Spleen (tissue), 7 donors: ENCODE measurements around the gene ATG101.

Source experiments
- POLR2A ChIP-seq, 3 donors: fragments of 450-650 bp; IDR thresholded peaks; one replicate each; pipeline ENCODE4 v1.5.1; 2017; ENCODE audit warnings: antibody characterized with exemption in 3 of 3, mild to moderate bottlenecking in 1 of 3
- TF ChIP-seq, protein P1 (sequence below), 11 experiments: fragments of 200-600 bp in 7 of 11; fragments of 450-650 bp in 4 of 11; sonication (generic) in 4 of 11; IDR thresholded peaks in 8 of 11; conservative IDR thresholded peaks in 3 of 11; 1 replicate in 7 of 11; 2 replicates in 4 of 11; pipeline versions ENCODE4 v1.4.0 to v1.8.0; 2016 to 2021; ENCODE audit warnings: antibody characterized with exemption in 11 of 11, inconsistent platforms in 4 of 11, mild to moderate bottlenecking in 1 of 11
- donor health status: DM: no; HTN: no; CAD: no; lungs with moderate emphysema.
- donor health status: DM: no; HTN: no; CAD: no.
- donor health status: DM: no; HTN: no; CAD: no.

DNA sequence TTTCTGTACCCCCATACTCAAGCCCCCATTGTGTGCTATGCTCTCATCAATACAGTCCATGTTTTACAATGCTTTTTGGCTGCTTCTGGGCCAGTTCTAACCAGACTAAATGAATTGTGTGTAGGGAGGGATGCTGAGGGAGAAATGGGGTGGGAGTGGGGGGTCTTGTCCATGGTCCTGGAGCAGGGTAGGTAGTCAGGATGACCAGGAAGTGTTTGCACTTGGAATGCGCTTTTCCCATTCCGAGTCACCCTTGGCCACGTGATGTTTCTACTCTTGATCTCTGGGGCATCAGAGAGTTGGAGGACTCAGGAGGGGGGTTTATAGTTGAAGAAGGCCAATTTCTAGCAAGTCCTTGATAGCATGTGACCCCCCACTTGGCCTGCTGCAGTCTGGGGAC, 8.5 kb downstream of the ATG101 start:
- TF ChIP-seq POLR2A (IDR thresholded peaks at IDR 0.05) = no peak
- TF ChIP-seq, protein P1, sequence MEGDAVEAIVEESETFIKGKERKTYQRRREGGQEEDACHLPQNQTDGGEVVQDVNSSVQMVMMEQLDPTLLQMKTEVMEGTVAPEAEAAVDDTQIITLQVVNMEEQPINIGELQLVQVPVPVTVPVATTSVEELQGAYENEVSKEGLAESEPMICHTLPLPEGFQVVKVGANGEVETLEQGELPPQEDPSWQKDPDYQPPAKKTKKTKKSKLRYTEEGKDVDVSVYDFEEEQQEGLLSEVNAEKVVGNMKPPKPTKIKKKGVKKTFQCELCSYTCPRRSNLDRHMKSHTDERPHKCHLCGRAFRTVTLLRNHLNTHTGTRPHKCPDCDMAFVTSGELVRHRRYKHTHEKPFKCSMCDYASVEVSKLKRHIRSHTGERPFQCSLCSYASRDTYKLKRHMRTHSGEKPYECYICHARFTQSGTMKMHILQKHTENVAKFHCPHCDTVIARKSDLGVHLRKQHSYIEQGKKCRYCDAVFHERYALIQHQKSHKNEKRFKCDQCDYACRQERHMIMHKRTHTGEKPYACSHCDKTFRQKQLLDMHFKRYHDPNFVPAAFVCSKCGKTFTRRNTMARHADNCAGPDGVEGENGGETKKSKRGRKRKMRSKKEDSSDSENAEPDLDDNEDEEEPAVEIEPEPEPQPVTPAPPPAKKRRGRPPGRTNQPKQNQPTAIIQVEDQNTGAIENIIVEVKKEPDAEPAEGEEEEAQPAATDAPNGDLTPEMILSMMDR (IDR thresholded peaks at IDR 0.05 in 8 of 11, conservative IDR thresholded peaks at IDR 0.05 in 3 of 11) = no peak
